Measurements from ENCODE around the gene XPOT.

Gene XPOT

DNA sequence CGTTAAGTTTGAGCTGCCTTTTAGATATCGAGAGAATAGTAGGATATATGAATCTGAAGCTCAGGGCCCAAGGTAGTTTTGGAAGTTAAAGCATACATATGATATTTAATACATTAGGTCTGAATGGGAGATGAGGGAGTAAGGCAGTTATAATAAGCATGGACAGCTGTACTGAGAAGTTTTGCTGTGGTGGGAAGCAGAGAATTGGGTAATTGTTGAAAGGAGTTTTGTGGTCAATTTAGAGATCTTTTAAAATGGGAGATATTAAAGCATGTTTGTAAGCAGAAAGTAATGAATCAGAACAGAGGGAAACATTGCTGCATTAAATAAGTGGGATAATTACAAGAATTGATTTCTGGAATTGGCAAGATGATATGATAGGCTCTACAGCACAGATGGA lies 69.0 kb downstream of the XPOT start:
- no peak for TF ChIP-seq CTCF (IDR thresholded peaks at IDR 0.05; ENCODE audit: low read depth, low read length, missing control alignments)
- H3K4me3 ChIP-seq (replicated peaks; ENCODE audit: low read depth, low read length) = no peak overlapping the region
- DNase-seq (ENCODE audit: extremely low read depth, low read depth) = no peak

DNA sequence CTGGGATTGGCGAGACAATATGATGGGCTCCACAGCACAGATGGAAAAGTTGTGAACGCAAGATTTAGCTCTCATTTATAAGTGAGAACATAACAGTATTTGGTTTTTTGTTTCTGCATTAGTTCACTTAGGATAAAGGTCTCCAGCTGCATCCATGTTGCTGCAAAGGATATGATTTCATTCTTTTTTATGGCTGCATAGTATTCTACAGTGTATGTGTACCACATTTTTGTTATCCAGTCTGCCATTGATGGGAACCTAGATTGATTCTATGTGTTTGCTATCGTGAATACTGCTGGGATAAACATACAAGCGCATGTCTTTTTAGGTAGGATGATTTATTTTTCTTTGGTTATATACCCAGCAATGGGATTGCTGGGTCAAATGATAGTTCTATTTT lies 71.3 kb downstream of the XPOT start:
- H3K4me3 ChIP-seq (replicated peaks; ENCODE audit: low read depth, low read length) = no peak overlapping the region
- no peak for DNase-seq (ENCODE audit: extremely low read depth, low read depth)
- no peak for TF ChIP-seq CTCF (IDR thresholded peaks at IDR 0.05; ENCODE audit: low read depth, low read length, missing control alignments)

DNA sequence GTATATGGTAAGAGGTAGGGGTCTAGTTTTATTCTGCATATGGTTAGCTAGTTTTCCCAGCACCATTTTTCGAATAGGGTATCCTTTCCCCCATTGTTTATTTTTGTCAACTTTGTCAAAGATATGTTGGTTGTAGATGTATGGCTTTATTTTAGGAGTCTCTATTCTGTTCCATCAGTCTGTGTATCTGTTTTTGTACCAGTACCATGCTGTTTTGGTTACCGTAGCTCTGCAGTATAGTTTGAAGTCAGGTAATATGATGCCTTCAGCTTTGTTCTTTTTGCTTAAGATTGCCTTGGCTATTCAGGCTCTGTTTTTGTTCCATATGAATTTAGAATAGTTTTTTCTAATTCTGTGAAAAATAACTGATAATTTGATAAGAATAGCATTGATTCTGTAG lies 72.7 kb downstream of the XPOT start:
- DNase-seq (ENCODE audit: extremely low read depth, low read depth) = no peak
- no peak overlapping the region for H3K4me3 ChIP-seq (replicated peaks; ENCODE audit: low read depth, low read length)
- TF ChIP-seq CTCF (IDR thresholded peaks at IDR 0.05; ENCODE audit: low read depth, low read length, missing control alignments) = no peak

GRCh38 chr12:64478661-64479060 lies 74.5 kb downstream of the XPOT start:
- no peak overlapping the region for H3K4me3 ChIP-seq (replicated peaks; ENCODE audit: low read depth, low read length)
- no peak for DNase-seq (ENCODE audit: extremely low read depth, low read depth)
- TF ChIP-seq CTCF (IDR thresholded peaks at IDR 0.05; ENCODE audit: low read depth, low read length, missing control alignments) = no peak

DNA sequence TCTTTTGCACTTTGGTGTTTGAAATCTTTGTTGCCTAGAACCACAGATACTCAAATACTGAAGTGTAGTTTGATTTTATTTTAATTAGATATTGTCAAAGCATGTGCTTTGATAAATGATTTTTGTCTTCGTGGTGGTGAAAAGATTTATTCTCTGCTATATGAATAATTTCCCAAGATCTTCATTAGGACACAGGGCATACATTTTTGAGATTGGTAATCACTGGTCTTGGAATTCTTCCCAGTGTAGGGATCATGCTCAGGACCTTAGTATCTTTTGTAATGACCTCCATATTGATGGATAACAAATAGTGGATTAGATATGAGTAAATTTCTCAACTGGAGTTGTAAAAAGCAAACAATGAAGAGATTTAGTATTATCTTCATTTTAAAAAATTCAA lies 76.0 kb downstream of the XPOT start:
- no peak for DNase-seq (ENCODE audit: extremely low read depth, low read depth)
- TF ChIP-seq CTCF (IDR thresholded peaks at IDR 0.05; ENCODE audit: low read depth, low read length, missing control alignments) = no peak
- H3K4me3 ChIP-seq (replicated peaks; ENCODE audit: low read depth, low read length) = no peak overlapping the region

GRCh38 chr12:64486657-64487056 lies 82.5 kb downstream of the XPOT start:
- H3K4me3 ChIP-seq (replicated peaks; ENCODE audit: low read depth, low read length) = no peak overlapping the region
- no peak for TF ChIP-seq CTCF (IDR thresholded peaks at IDR 0.05; ENCODE audit: low read depth, low read length, missing control alignments)
- DNase-seq (ENCODE audit: extremely low read depth, low read depth) = no peak

GRCh38 chr12:64491718-64492117 lies 87.5 kb downstream of the XPOT start:
- H3K4me3 ChIP-seq (replicated peaks; ENCODE audit: low read depth, low read length) = no peak overlapping the region
- TF ChIP-seq CTCF (IDR thresholded peaks at IDR 0.05; ENCODE audit: low read depth, low read length, missing control alignments) = no peak
- DNase-seq (ENCODE audit: extremely low read depth, low read depth) = no peak

All from HFF-Myc (cell line).